Omental fat pad (tissue), 4 donors: ENCODE measurements around the gene PRPF18. TPM values are rescaled to one million over a fixed set of nuclear protein-coding genes. Genes with fewer than 3 reads are reported as not detected.

Experiments used
- ATAC-seq: fragments of 150-250 bp; one replicate; pipeline ENCODE4 v1.9.1; 2016; ENCODE audit warnings: mild to moderate bottlenecking, moderate library complexity; ENCODE audit not compliant: low FRiP score
- DNase-seq: peaks from one replicate; pipeline ENCODE4 v3.0.0-alpha.2; 2019; ENCODE audit warnings: low spot score
- total RNA-seq, 4 donors: library from RNA; depleted of rRNA; stranded (reverse); fragments of >200 nt; gene quantifications; one replicate each; pipeline ENCODE4 v1.1.0, GENCODE V29; 2016
- TF ChIP-seq, protein P1 (sequence below), 3 donors: fragments of 450-650 bp; IDR thresholded peaks; one replicate each; pipeline ENCODE4 v1.5.1; 2016 to 2017; ENCODE audit warnings: antibody characterized with exemption in 3 of 3, mild to moderate bottlenecking in 3 of 3, moderate library complexity in 2 of 3

PRPF18 gene
- total RNA-seq, 4 donors from 2014 or later: 21.2 to 32.9 (median 25.3) TPM

- TF ChIP-seq, protein P1, sequence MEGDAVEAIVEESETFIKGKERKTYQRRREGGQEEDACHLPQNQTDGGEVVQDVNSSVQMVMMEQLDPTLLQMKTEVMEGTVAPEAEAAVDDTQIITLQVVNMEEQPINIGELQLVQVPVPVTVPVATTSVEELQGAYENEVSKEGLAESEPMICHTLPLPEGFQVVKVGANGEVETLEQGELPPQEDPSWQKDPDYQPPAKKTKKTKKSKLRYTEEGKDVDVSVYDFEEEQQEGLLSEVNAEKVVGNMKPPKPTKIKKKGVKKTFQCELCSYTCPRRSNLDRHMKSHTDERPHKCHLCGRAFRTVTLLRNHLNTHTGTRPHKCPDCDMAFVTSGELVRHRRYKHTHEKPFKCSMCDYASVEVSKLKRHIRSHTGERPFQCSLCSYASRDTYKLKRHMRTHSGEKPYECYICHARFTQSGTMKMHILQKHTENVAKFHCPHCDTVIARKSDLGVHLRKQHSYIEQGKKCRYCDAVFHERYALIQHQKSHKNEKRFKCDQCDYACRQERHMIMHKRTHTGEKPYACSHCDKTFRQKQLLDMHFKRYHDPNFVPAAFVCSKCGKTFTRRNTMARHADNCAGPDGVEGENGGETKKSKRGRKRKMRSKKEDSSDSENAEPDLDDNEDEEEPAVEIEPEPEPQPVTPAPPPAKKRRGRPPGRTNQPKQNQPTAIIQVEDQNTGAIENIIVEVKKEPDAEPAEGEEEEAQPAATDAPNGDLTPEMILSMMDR (IDR thresholded peaks at IDR 0.05): no peak
- ATAC-seq (no peak), DNase-seq (no peak)
These were observed 29.0 kb downstream of the PRPF18 start for GRCh38 chr10:13615650-13616300.

DNA sequence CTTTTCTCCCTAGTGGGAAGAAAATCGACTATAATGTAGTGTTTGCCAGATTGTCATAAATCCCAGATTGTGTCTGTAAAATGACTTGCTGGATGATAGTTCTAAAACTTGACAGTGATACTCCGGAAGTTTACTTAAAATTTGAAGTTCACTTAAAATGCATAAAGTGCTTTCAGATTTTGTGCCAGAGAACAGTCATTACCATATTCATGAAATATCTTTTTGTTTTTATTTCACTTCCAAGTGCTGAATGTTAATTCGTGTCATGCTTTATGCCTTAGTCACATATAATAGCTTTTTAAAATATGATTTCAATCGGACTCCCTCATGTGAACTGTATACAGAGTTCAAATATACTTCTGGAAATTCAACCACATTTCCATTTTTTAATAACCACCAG is 30.4 kb downstream of the PRPF18 start:
- DNase-seq (no peak), ATAC-seq (no peak)
- TF ChIP-seq, protein P1 (IDR thresholded peaks at IDR 0.05): no peak

- DNase-seq (no peak), ATAC-seq (no peak)
- TF ChIP-seq, protein P1 (IDR thresholded peaks at IDR 0.05): no peak
These were observed 35.2 kb downstream of the PRPF18 start for GRCh38 chr10:13621931-13622330.

DNA sequence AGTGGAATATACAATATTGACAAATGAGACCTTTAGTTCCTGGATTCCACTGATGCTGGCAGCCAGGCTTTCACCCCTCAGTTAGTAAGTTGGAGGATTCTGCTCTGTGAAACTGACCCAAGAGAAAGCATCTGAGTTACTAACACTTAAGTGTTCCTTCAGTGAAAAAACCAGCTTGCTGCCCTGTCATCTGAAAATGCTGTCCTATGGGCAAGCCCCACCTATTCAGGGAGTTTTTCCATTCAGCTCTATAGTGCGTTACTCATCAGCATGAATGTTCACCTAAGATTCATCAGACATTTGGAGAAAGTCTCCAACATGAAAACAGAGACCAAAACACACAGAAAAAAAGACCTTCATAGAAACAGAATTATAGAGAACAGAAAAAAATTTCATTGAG is 37.9 kb downstream of the PRPF18 start:
- ATAC-seq: no peak
- TF ChIP-seq, protein P1 (IDR thresholded peaks at IDR 0.05): no peak
- DNase-seq: no peak

DNA sequence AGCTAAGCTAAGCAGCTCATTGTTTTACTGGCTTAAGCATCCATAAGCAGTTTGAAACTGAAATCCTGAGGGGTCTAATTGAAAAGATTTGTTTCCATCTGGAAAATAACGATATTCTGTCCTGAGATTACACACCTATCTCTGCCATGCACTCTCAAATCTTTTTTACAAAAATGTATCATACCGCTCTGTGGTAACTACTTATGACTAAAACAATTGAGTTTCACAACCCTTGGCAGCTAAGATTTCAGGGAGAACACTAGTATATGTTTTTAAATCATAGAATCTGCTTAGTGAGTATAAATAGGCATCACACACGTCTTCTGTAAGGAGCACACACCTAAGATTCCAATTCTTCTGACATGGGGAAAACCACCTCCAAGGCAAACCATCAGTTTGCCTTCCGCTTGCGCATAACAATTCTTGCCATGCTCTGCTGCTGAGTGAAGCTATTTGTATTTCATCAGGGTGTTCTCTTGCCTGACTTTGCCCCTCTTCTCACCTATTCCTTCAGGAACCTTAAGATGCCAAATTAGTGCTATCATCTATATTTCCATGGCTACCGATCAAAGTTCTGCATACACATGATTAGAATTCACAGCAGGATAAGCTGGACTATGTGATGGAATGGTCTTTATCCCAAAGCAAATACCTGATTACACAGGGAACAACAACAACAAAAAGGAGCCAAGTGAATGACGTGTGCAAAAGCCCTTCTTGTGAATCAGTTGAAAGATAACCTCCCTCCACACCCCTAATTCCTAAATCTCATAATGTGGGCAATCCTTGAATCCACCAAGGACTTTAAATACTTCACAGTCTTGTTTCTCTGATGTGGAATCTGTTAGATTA is 40.9 kb downstream of the PRPF18 start:
- DNase-seq: no peak
- TF ChIP-seq, protein P1 (IDR thresholded peaks at IDR 0.05): no peak
- ATAC-seq: no peak

DNA sequence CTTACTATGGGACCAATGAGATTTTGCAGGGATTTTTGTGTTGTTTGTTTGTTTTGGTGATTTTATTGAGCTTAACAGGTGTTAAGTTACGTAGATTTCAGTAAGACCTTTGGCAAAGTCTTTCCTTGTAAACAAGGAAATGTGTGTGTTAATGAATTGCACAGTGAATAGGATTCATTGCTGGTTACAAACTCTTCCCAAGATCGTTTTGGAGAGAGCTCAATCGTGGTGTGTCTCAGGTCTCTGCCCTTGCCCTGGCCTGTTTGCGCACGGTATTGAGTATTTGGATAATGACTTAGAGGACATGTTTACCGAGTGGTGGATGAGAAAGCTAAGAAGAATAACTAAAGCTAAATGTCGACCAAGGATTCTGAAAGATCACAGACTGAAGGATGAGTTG is 41.9 kb downstream of the PRPF18 start:
- ATAC-seq (no peak), DNase-seq (no peak)
- TF ChIP-seq, protein P1 (IDR thresholded peaks at IDR 0.05): no peak
